Right renal pelvis (tissue), 4 donors: ENCODE data around the gene TRIP13. TPM values are rescaled to one million over a fixed set of nuclear protein-coding genes. Genes with fewer than 3 reads are reported as not detected.
A peak's percentile ranks its signal among the peaks of the same experiment; 100 is the strongest.

Experiments
- DNase-seq, 4 donors: peaks; one replicate each; pipeline ENCODE4 v3.0.0-alpha.2; 2013; ENCODE audit warnings: low read depth in 4 of 4, low spot score in 3 of 4, missing footprints in 1 of 4
- polyA plus RNA-seq, 4 donors: library from polyadenylated mRNA; unstranded; fragments of 120-200 nt; gene quantifications; one replicate each; pipeline ENCODE4 v1.2.1, GENCODE V29; 2013; ENCODE audit not compliant: insufficient read length in 4 of 4

Gene TRIP13
- polyA plus RNA-seq, 4 donors: 11.3 to 17.0 (median 15.4) TPM

GRCh38 chr5:963673-964531 is 71.2 kb downstream of the TRIP13 start:
- peak in 3 of 4 donors; percentile 63 to 72 (median 67) for DNase-seq

- no peak for DNase-seq
These were observed 72.1 kb downstream of the TRIP13 start for GRCh38 chr5:964821-965220.

GRCh38 chr5:965604-966344 is 73.1 kb downstream of the TRIP13 start:
- DNase-seq: no peak

- DNase-seq: no peak
These were observed 73.6 kb downstream of the TRIP13 start for GRCh38 chr5:966345-966710.

GRCh38 chr5:966941-967340 is 74.3 kb downstream of the TRIP13 start:
- no peak for DNase-seq

Other genes starting within 250 kb of the TRIP13 start
- 1 to 10 TPM; 3.0 to 6.2 (median 4.4) TPM for gene TPPP, start 199.5 kb upstream of the TRIP13 start, polyA plus RNA-seq
- 1 to 10 TPM; 3.3 to 5.1 (median 4.5) TPM for gene ZDHHC11B, start 108.2 kb upstream of the TRIP13 start, polyA plus RNA-seq
- 1 to 10 TPM; 6.4 to 6.9 (median 6.7) TPM for gene ZDHHC11, start 41.9 kb upstream of the TRIP13 start, polyA plus RNA-seq
- 10 to 100 TPM; 33.0 to 38.8 (median 36.7) TPM for gene BRD9, start 83 bp upstream of the TRIP13 start, polyA plus RNA-seq
- 10 to 100 TPM; 14.7 to 20.8 (median 16.9) TPM for gene NKD2, start 115.9 kb downstream of the TRIP13 start, polyA plus RNA-seq
- 10 to 100 TPM; 32.7 to 47.0 (median 33.7) TPM for gene SLC12A7, start 219.2 kb downstream of the TRIP13 start, polyA plus RNA-seq